ENCODE data around the gene KCNAB2. TPM values are rescaled to one million over a fixed set of nuclear protein-coding genes. Genes with fewer than 3 reads are reported as not detected.

The KCNAB2 gene
- total RNA-seq, 1 donor from 2014 or later, result 295 TPM

DNA sequence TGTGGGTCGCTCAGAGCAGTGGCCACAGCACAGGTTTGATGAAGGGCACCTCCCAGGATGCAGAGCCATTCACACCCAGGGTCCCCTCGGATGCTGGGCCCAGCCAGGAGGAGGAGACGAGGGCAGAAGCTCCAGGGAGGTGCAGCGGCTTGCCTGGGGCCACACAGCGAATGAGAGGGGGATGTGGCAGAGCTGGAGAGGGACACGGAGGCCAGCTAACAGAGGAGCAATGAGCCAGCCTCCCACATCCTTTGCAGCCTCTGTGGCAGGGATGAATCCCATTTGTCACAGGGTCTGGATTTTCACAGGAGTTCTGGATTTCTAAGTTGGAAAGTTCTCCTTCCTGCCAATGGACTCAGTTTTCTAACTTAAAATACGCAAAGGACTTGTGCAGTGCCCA lies 98.5 kb downstream of the KCNAB2 start:
- intact Hi-C loops (cut with micrococcal nuclease), result no loop called here

DNA sequence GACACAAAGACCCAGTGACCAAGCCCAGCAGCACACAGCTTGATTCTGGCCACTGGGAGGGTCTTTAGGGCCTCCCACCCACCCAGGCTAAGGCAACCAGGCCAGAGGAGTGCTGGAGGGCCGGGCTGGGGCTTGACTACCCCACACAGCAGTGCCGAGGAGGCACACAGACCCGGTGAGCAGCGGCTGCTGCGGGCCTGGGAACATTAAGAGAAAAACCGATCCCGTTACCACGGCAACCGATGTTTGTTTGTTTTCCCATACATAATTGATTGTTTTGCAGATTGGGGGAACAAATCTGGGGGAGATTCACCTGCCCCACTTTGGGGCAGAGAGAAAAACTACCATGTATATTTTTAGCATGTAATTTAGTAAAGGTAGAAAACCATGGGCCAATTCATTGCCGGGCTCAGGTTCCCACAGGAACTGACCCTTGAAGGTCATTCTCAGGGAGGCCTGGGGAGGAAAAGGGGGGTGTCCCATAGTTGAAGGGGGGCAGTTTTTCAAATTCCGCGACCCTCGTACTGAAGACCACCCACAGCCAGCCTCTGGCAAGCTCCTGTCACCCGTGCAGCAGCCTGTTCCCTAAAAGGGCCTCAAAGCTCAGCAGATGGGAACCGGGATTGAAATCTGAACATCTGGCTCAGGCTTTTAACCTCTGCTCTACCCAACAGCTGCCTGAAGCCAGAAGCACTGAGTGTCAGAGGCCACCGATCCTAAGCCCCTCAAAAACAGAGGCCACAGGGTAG lies 99.1 kb downstream of the KCNAB2 start:
- intact Hi-C loops (cut with micrococcal nuclease), result loop anchor here (5.0 kb wide), 1 partner anchor 642 kb away; the partner anchor contains the start of gene CAMTA1

DNA sequence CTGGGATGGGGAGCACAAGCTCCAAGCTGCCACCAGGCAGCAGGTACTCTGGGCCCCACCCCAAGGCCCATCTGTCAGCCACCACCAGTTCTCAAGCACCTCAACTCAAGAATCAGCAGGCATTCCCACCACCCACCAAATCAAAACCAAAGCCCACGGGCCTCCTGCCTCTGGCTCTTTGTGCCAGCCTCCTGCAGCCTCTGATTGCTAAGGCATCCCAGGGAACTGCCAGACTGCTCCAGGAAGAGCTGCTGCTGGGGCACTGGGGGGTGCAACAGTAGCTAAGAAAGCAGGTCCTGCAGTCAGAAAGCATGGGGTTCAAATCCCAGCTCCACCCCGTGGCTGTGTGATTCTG lies 99.7 kb downstream of the KCNAB2 start:
- intact Hi-C loops (cut with micrococcal nuclease), result loop anchor here (5.0 kb wide), 1 partner anchor 642 kb away; the partner anchor contains the start of gene CAMTA1

DNA sequence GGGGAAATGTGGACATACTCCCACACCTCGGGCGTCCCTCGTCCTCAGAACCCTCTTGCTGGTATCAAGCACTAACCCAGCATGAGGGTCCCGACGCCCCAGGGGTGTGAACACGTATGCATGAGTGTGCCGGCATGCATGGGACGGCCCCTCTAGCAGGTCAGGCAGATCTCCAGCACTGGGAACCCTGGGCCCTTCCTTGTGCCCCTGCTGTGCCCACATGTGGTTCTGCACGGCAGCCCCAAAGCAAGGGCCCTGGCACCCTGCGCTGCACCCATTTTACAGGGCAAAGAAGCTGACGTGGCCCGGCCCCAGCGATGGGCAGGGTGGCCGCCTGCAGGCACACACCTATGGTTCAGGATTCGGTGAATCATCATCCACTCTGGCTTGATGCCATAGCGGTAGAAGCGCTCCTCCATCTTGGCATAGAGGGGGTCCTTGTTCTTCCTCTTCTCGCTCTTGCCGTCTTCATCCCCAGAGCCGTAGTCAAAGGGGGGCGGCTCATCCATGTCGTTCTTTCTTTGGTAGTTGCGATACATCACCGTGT lies 100.2 kb downstream of the KCNAB2 start:
- intact Hi-C loops (cut with micrococcal nuclease), result loop anchor here (5.0 kb wide), 1 partner anchor 641 kb away; the partner anchor contains the start of gene CAMTA1

DNA sequence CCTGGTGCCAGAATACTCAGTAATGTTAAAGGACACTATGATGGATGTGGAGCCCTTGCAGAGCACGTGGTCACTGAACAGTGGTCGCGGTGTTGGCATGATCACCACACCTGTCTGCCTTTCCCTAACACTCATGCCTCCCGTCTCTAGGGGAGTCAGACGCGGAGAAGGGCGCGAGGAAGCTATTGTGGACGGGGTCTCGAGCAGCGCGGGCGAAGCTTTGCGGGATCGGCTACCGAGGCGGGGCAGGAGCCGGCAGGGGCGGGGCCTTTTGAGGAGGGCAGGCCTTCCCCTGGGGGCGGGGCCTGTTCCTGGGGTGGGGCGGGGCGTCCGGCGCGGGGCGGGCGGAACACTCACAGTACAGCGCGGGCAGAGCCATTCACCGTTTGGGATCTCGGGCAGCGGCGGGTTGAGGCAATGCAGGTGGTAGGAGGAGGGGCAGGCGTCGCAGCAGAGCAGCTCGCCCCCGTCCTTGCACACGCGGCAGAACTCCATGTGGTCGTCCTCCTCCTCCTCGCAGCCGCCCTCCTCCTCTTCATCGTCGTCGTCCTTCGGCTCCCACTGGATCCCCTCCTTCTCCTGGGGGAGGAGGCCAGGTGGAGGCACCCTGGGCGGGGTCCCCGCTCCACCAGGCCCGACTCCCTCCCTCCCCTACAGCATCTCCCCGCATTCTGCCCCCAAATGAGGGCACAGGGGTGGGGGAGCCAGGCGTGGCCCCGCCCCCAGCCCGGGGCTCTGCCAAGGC lies 103.0 kb downstream of the KCNAB2 start:
- intact Hi-C loops (cut with micrococcal nuclease), result loop anchor here (1.0 to 5.0 kb wide), 2 partner anchors 21 to 639 kb away; partner anchors contain the start of gene CAMTA1

DNA sequence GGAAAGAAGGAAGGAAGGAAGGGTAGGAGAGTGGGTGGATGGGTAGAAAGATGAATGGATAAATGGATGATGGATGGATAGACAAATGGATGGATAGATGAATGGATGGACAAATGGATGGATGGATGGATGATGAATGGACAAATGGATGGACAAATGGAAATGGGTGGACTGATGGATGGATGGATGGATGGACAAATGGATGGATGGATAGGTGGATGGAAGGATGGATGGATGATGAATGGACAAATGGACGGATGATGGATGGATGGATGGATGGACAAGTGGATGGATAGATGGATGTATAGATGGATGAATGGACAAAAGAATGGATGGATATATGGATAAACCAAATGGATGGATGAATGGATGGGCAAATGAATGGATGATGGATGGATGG lies 103.9 kb downstream of the KCNAB2 start:
- intact Hi-C loops (cut with micrococcal nuclease), result loop anchor here (5.0 kb wide), 1 partner anchor 638 kb away; the partner anchor contains the start of gene CAMTA1

DNA sequence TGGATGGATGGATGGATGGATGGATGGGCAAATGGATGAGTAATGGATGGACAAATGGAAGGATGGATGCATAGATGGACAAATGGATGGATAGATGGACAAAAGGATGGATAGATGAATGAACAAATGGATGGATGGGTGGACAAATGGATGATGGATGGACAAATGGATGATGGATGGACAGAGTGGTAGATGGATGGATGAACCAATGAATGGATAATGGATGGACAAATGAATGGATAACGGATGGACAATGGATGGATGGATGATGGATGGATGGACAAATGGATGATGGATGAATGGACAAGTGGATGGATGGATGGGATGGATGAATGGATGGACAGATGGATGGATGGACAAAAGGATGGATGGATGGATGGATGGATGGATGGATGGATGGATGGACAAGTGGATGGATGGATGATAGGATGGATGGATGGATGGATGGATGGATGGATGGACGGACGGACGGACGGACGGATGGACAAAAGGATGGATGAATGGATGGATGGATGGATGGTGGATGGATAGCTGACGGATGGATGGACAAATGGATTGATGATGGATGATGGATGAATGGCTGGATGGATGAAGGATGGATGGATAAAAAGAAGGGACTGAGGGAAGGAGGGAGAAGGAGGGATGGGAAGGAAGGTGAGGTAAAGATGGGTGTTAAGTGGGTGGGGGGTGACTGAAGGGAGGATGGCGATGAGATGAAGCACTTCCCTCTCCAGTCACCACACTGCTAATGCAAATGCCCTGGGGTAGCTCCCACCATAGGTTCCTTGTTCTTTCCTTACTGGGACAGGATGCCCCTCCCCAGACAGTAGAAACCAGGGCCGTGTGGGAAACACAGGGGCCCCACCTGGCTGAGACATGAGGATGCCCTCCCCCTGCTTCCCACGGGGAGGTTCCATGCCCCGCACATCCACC lies 104.6 kb downstream of the KCNAB2 start:
- intact Hi-C loops (cut with micrococcal nuclease), result no loop called here

Other genes starting within 250 kb of the KCNAB2 start
- gene NPHP4, start 53.5 kb upstream of the KCNAB2 start, total RNA-seq, result 18.0 and 19.5 TPM in 2 replicates
- gene CHD5, start 134.4 kb downstream of the KCNAB2 start, total RNA-seq, result 2.3 TPM in 2 replicates
- gene RPL22, start 153.7 kb downstream of the KCNAB2 start, total RNA-seq, result 318 and 345 TPM in 2 replicates
- gene RNF207, start 160.2 kb downstream of the KCNAB2 start, total RNA-seq, result 108 and 109 TPM in 2 replicates
- 53.7 and 55.0 TPM in 2 replicates for gene ICMT, start 190.1 kb downstream of the KCNAB2 start, total RNA-seq
- gene HES3, start 198.3 kb downstream of the KCNAB2 start, total RNA-seq, result not detected in 2 replicates
- gene GPR153, start 215.2 kb downstream of the KCNAB2 start, total RNA-seq, result 2.6 and 3.1 TPM in 2 replicates